SK-N-SH (cell line): Measurements from ENCODE around the gene KRT33B. TPM values are rescaled to one million over a fixed set of nuclear protein-coding genes. Genes with fewer than 3 reads are reported as not detected.

Experiments
- CTCF ChIA-PET: fragments of 300-600, 350-600 bp; formaldehyde crosslinking; extraction: SDS; loops from one replicate; lab custom pipeline; 2021; lab: Yijun Ruan, JAX
- POLR2A ChIA-PET: fragments of 350-600 bp; sonication (Branson Sonifier 250); formaldehyde crosslinking; extraction: SDS; loops from one replicate; lab custom pipeline; 2020; ENCODE audit warnings: antibody characterized with exemption, inconsistent platforms; lab: Yijun Ruan, JAX
- DNase-seq: peaks from one replicate; pipeline ENCODE4 v3.0.0; 2012
- H2AFZ ChIP-seq: fragments of 200-600 bp; sonication (generic); 2 replicates; pipeline ENCODE4 v1.8.1; 2016; ENCODE audit warnings: antibody characterized with exemption, mild to moderate bottlenecking, low read depth
- H3F3A ChIP-seq: fragments of 200-600 bp; sonication (generic); replicated peaks from 2 replicates; pipeline ENCODE3; 2016; ENCODE audit warnings: antibody characterized with exemption, mild to moderate bottlenecking; ENCODE audit not compliant: insufficient read depth
- H3K27ac ChIP-seq, 2 experiments: fragments of 200-500 bp in 1 of 2; fragments of 200-600 bp in 1 of 2; sonication (Bioruptor generic) in 1 of 2; sonication (generic), shearing (Covaris generic) in 1 of 2; 2 replicates each; pipeline versions ENCODE4 v1.5.1 to v1.6.1; 2014 to 2016; ENCODE audit warnings: low read depth in 2 of 2, inconsistent platforms in 1 of 2, low read length in 1 of 2, mild to moderate bottlenecking in 1 of 2, mixed read lengths in 1 of 2
- H3K27me3 ChIP-seq: fragments of 200-600 bp; sonication (generic), shearing (Covaris generic); 2 replicates; pipeline ENCODE4 v1.6.1; 2016; ENCODE audit warnings: mixed run types; ENCODE audit not compliant: insufficient read depth
- H3K36me3 ChIP-seq, 2 experiments: fragments of 200-500 bp in 1 of 2; fragments of 200-600 bp in 1 of 2; sonication (Bioruptor generic) in 1 of 2; sonication (generic) in 1 of 2; replicated peaks in 1 of 2; 2 replicates each; pipeline versions ENCODE3 to v1.5.1; 2014 to 2016; ENCODE audit warnings: low read length in 1 of 2, mild to moderate bottlenecking in 1 of 2; ENCODE audit not compliant: insufficient read depth in 2 of 2, control insufficient read depth in 1 of 2
- H3K4me1 ChIP-seq, 2 experiments: fragments of 200-500 bp in 1 of 2; fragments of 200-600 bp in 1 of 2; sonication (Bioruptor generic) in 1 of 2; sonication (generic), shearing (Covaris generic) in 1 of 2; 2 replicates each; pipeline versions ENCODE4 v1.5.1 to v1.6.1; 2014 to 2016; ENCODE audit warnings: low read depth in 1 of 2, low read length in 1 of 2, mixed run types in 1 of 2; ENCODE audit not compliant: insufficient read depth in 2 of 2, control insufficient read depth in 1 of 2
- H3K4me2 ChIP-seq: fragments of 200-600 bp; sonication (generic), shearing (Covaris generic); 2 replicates; pipeline ENCODE4 v1.6.1; 2017; ENCODE audit warnings: mixed run types
- H3K4me3 ChIP-seq, 2 experiments: fragments of 200-500 bp in 1 of 2; fragments of 200-600 bp in 1 of 2; sonication (Bioruptor generic) in 1 of 2; sonication (generic), shearing (Covaris generic) in 1 of 2; 2 replicates each; pipeline versions ENCODE4 v1.5.1 to v1.8.1; 2014 to 2016; ENCODE audit warnings: low read depth in 2 of 2, inconsistent platforms in 1 of 2, low read length in 1 of 2, mild to moderate bottlenecking in 1 of 2, mixed read lengths in 1 of 2, moderate library complexity in 1 of 2
- H3K79me2 ChIP-seq: fragments of 200-600 bp; sonication (generic); 2 replicates; pipeline ENCODE4 v1.8.1; 2017; ENCODE audit warnings: mild to moderate bottlenecking; ENCODE audit not compliant: insufficient read depth
- H3K9ac ChIP-seq: fragments of 200-600 bp; sonication (generic); 2 replicates; pipeline ENCODE4 v1.6.1; 2017; ENCODE audit warnings: mixed run types
- H3K9me2 ChIP-seq: fragments of 200-600 bp; sonication (generic); 2 replicates; pipeline ENCODE4 v1.6.1; 2017; ENCODE audit warnings: mixed run types
- H3K9me3 ChIP-seq: fragments of 200-600 bp; sonication (generic); 2 replicates; pipeline ENCODE4 v1.6.1; 2017; ENCODE audit warnings: mixed run types, mild to moderate bottlenecking, moderate library complexity
- H4K20me1 ChIP-seq: fragments of 200-600 bp; sonication (generic); 2 replicates; pipeline ENCODE4 v1.6.1; 2017; ENCODE audit warnings: mild to moderate bottlenecking, mixed run types; ENCODE audit not compliant: insufficient read depth
- CHD2 ChIP-seq: fragments of 150-350 bp; IDR thresholded peaks from 2 replicates; pipeline ENCODE4 v1.6.1; 2018; ENCODE audit warnings: low read length; ENCODE audit not compliant: partially characterized antibody
- ELF1 ChIP-seq: IDR thresholded peaks from 2 replicates; pipeline ENCODE4 v1.4.0; 2012
- EP300 ChIP-seq, 2 experiments: IDR thresholded peaks; 2 replicates each; pipeline versions ENCODE4 v1.4.0 to v1.6.1; 2012; ENCODE audit warnings: borderline replicate concordance in 1 of 2, low read depth in 1 of 2, low read length in 1 of 2
- EZH2phosphoT487 ChIP-seq: fragments of 200-600 bp; sonication (generic); IDR thresholded peaks from 2 replicates; pipeline ENCODE4 v1.6.1; 2017; ENCODE audit warnings: low read depth, mixed run types, mild to moderate bottlenecking, antibody characterized with exemption, moderate library complexity, borderline replicate concordance
- GATA2 ChIP-seq: sonication (generic); formaldehyde crosslinking; IDR thresholded peaks from 2 replicates; pipeline ENCODE4 v1.5.0; 2020; ENCODE audit warnings: mild to moderate bottlenecking, missing genetic modification reagents
- JUND ChIP-seq: IDR thresholded peaks from 2 replicates; pipeline ENCODE4 v1.4.0; 2012
- NFIC ChIP-seq: IDR thresholded peaks from 2 replicates; pipeline ENCODE4 v1.4.0; 2012; ENCODE audit warnings: borderline replicate concordance
- POLR2AphosphoS5 ChIP-seq: IDR thresholded peaks from 2 replicates; pipeline ENCODE4 v1.6.1; 2012; ENCODE audit warnings: low read depth, low read length
- RAD21 ChIP-seq: IDR thresholded peaks from 2 replicates; pipeline ENCODE4 v1.6.1; 2012; ENCODE audit warnings: mild to moderate bottlenecking, low read length
- RFX5 ChIP-seq: IDR thresholded peaks from 2 replicates; pipeline ENCODE4 v1.6.1; 2012; ENCODE audit warnings: mild to moderate bottlenecking, improper control_type of control experiment, low read length
- RXRA ChIP-seq: IDR thresholded peaks from 2 replicates; pipeline ENCODE4 v1.4.0; 2012; ENCODE audit warnings: low read depth, mild to moderate bottlenecking, borderline replicate concordance
- SIN3A ChIP-seq: IDR thresholded peaks from 2 replicates; pipeline ENCODE4 v1.6.1; 2012; ENCODE audit warnings: low read depth, mild to moderate bottlenecking, low read length, moderate library complexity, borderline replicate concordance
- SMC3 ChIP-seq: IDR thresholded peaks from 2 replicates; pipeline ENCODE4 v1.6.1; 2012; ENCODE audit warnings: low read depth, low read length, improper control_type of control experiment
- TAF1 ChIP-seq: IDR thresholded peaks from 2 replicates; pipeline ENCODE4 v1.6.1; 2012; ENCODE audit warnings: low read depth, mild to moderate bottlenecking, low read length, moderate library complexity, borderline replicate concordance
- WGBS: methylation state at CpG from one replicate; pipeline ENCODE4 v1.1.6; 2017; ENCODE audit warnings: low lambda C conversion rate; 5-methylcytosine and 5-hydroxymethylcytosine counted together
- polyA plus RNA-seq, 3 experiments: library from polyadenylated mRNA; depleted of rRNA; stranded (reverse); fragments of >200 nt; gene quantifications; 2 replicates each; pipeline ENCODE4 v1.2.3, GENCODE V29; 2012
- TF ChIP-seq, protein P1 (sequence below): IDR thresholded peaks from 2 replicates; pipeline ENCODE4; 2012
- TF ChIP-seq, protein P2 (sequence below): fragments of 150-350 bp; IDR thresholded peaks from 2 replicates; pipeline ENCODE4 v1.6.1; 2016; ENCODE audit warnings: mild to moderate bottlenecking, low read depth, low read length
- TF ChIP-seq, protein P3 (sequence below): IDR thresholded peaks from 2 replicates; pipeline ENCODE4 v1.6.1; 2012; ENCODE audit warnings: mild to moderate bottlenecking, low read depth, low read length, moderate library complexity
- TF ChIP-seq, protein P4 (sequence below): fragments of 200-600 bp; sonication (generic); IDR thresholded peaks from 2 replicates; pipeline ENCODE4 v1.6.1; 2017; ENCODE audit warnings: antibody characterized with exemption, mild to moderate bottlenecking, moderate library complexity

KRT33B gene
- polyA plus RNA-seq, 1 of the 3 experiments (the other 2 are of a cell fraction), result 0.08 TPM

DNA sequence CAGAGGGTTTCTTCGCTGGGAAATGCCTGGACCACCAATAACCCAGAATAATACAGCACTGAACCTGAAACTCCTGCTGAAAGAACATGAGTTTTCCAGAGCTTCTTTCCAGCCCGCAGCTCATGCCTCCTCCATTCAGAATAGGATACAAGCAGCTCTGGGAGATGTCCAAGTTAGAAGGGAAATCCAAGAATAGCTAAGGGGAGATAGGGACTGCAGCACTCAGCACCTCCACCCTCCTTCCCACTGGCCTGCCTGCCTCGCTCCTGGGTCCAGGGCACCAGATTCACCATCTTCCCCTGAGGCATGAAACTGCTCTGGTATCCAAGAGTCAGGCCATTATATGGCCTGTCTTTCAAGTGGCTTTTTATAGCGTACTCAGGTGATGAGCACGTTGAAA is 23.7 kb upstream of the KRT33B start:
- Histone ChIP-seq H3K9me2 (no peaks in the 10 kb centered on the region), H3F3A (no peaks in the 10 kb centered on the region), H3K27ac (no peak overlapping the region), H3K4me1 (peaks cover 0 to 4% of the 10 kb centered on the region in 2 experiments; a peak in 1 of 4 replicates), H3K4me2 (no peak overlapping the region), H3K9ac (no peak overlapping the region), H4K20me1 (no peaks in the 10 kb centered on the region), H3K4me3 (no peak overlapping the region), H3K79me2 (no peaks in the 10 kb centered on the region), H3K9me3 (no peaks in the 10 kb centered on the region), H2AFZ (no peak overlapping the region), H3K27me3 (no peaks in the 10 kb centered on the region), H3K36me3 (no peaks in the 10 kb centered on the region)
- CTCF ChIA-PET, result interaction anchor here (0.8 to 1.0 kb wide), 2 partner anchors 155 to 445 kb away, joined by 3 read pairs; no protein-coding TSS in a partner anchor
- DNase-seq, result no peak
- TF ChIP-seq SMC3 (no peak), POLR2AphosphoS5 (no peak), EZH2phosphoT487 (no peak), SIN3A (no peak), GATA2 (no peak), ELF1 (no peak)
- TF ChIP-seq, protein P1, sequence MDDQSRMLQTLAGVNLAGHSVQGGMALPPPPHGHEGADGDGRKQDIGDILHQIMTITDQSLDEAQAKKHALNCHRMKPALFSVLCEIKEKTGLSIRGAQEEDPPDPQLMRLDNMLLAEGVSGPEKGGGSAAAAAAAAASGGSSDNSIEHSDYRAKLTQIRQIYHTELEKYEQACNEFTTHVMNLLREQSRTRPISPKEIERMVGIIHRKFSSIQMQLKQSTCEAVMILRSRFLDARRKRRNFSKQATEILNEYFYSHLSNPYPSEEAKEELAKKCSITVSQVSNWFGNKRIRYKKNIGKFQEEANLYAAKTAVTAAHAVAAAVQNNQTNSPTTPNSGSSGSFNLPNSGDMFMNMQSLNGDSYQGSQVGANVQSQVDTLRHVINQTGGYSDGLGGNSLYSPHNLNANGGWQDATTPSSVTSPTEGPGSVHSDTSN, result no peak
- TF ChIP-seq, protein P2, sequence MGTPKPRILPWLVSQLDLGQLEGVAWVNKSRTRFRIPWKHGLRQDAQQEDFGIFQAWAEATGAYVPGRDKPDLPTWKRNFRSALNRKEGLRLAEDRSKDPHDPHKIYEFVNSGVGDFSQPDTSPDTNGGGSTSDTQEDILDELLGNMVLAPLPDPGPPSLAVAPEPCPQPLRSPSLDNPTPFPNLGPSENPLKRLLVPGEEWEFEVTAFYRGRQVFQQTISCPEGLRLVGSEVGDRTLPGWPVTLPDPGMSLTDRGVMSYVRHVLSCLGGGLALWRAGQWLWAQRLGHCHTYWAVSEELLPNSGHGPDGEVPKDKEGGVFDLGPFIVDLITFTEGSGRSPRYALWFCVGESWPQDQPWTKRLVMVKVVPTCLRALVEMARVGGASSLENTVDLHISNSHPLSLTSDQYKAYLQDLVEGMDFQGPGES, result no peak
- TF ChIP-seq, protein P3, sequence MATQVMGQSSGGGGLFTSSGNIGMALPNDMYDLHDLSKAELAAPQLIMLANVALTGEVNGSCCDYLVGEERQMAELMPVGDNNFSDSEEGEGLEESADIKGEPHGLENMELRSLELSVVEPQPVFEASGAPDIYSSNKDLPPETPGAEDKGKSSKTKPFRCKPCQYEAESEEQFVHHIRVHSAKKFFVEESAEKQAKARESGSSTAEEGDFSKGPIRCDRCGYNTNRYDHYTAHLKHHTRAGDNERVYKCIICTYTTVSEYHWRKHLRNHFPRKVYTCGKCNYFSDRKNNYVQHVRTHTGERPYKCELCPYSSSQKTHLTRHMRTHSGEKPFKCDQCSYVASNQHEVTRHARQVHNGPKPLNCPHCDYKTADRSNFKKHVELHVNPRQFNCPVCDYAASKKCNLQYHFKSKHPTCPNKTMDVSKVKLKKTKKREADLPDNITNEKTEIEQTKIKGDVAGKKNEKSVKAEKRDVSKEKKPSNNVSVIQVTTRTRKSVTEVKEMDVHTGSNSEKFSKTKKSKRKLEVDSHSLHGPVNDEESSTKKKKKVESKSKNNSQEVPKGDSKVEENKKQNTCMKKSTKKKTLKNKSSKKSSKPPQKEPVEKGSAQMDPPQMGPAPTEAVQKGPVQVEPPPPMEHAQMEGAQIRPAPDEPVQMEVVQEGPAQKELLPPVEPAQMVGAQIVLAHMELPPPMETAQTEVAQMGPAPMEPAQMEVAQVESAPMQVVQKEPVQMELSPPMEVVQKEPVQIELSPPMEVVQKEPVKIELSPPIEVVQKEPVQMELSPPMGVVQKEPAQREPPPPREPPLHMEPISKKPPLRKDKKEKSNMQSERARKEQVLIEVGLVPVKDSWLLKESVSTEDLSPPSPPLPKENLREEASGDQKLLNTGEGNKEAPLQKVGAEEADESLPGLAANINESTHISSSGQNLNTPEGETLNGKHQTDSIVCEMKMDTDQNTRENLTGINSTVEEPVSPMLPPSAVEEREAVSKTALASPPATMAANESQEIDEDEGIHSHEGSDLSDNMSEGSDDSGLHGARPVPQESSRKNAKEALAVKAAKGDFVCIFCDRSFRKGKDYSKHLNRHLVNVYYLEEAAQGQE, result no peak
- WGBS, result 47% methylated on average over 5 of the region's 5 CpGs
- POLR2A ChIA-PET, result interaction anchor here (0.6 kb wide), 1 partner anchor 92 kb away, joined by 3 read pairs; no protein-coding TSS in a partner anchor

DNA sequence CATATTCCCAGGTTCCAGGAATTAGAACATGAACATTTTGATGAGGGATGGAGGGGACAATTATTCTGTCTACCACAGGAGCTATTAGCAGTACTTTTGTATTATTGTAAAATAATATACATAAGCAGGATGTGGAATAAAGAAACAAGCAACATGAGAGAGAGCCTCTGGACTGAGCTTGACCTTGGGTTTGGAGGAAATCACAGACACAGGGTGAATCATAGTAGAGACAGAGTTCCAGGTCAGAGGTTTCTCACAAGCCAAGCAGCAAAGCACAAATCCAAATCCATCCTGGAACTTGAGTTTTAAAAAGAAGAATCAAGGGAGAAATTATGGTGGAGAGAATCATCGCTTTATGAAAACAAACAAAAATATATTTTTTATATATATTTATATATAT is 22.7 kb upstream of the KRT33B start:
- Histone ChIP-seq H4K20me1 (no peaks in the 10 kb centered on the region), H2AFZ (0 out of 2 replicates have a peak overlapping the region, but pooled peaks have one; percentile 30), H3K9ac (no peak overlapping the region), H3K27me3 (no peaks in the 10 kb centered on the region)
- POLR2A ChIA-PET, result no interaction called here
- TF ChIP-seq RAD21 (no peak), GATA2 (no peak), CHD2 (no peak), TAF1 (no peak), SMC3 (no peak), RXRA (no peak), NFIC (no peak), JUND (no peak), EP300 (IDR thresholded peaks at IDR 0.05; ENCODE audit: borderline replicate concordance in 1 of 2, low read depth in 1 of 2, low read length in 1 of 2) (no peak), RFX5 (no peak), SIN3A (no peak)
- TF ChIP-seq, protein P4, sequence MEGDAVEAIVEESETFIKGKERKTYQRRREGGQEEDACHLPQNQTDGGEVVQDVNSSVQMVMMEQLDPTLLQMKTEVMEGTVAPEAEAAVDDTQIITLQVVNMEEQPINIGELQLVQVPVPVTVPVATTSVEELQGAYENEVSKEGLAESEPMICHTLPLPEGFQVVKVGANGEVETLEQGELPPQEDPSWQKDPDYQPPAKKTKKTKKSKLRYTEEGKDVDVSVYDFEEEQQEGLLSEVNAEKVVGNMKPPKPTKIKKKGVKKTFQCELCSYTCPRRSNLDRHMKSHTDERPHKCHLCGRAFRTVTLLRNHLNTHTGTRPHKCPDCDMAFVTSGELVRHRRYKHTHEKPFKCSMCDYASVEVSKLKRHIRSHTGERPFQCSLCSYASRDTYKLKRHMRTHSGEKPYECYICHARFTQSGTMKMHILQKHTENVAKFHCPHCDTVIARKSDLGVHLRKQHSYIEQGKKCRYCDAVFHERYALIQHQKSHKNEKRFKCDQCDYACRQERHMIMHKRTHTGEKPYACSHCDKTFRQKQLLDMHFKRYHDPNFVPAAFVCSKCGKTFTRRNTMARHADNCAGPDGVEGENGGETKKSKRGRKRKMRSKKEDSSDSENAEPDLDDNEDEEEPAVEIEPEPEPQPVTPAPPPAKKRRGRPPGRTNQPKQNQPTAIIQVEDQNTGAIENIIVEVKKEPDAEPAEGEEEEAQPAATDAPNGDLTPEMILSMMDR, result no peak
- TF ChIP-seq, protein P2, result no peak
- TF ChIP-seq, all 33 proteins: peak for 0
- no peaks in the 10 kb centered on the region for H3K36me3 ChIP-seq
- CTCF ChIA-PET, result no interaction called here
- WGBS, result 88% methylated on average over 1 of the region's 1 CpG
- H3K9me2 ChIP-seq, result no peaks in the 10 kb centered on the region
- H3K27ac ChIP-seq, result no peak overlapping the region
- no peaks in the 10 kb centered on the region for H3K9me3 ChIP-seq
- H3F3A ChIP-seq, result no peaks in the 10 kb centered on the region
- H3K4me1 ChIP-seq, result peaks cover 0 to 4% of the 10 kb centered on the region in 2 experiments; a peak in 1 of 4 replicates
- DNase-seq, result no peak
- no peak overlapping the region for H3K4me3 ChIP-seq
- no peak overlapping the region for H3K4me2 ChIP-seq
- no peaks in the 10 kb centered on the region for H3K79me2 ChIP-seq
